Prostate gland (tissue), 2 donors: ENCODE data around the gene KANSL1. TPM values are rescaled to one million over a fixed set of nuclear protein-coding genes. Genes with fewer than 3 reads are reported as not detected.
"Not testable (repeated sequence)": the region's sequence is repeated elsewhere in the genome, so short reads cannot be mapped to it uniquely, and the experiment has no call there.

Source experiments
- DNase-seq: peaks from one replicate; pipeline ENCODE4 v3.0.0-alpha.2; 2019; ENCODE audit warnings: low spot score
- H3K27ac ChIP-seq, 2 donors: fragments of 200-600 bp; sonication (generic); 2 replicates each; pipeline ENCODE4 v1.5.1; 2017 to 2019
- H3K27me3 ChIP-seq: fragments of 200-600 bp; sonication (generic); replicated peaks from 2 replicates; pipeline ENCODE4 v1.5.1; 2019; ENCODE audit not compliant: insufficient read depth
- H3K36me3 ChIP-seq, 2 donors: fragments of 200-600 bp; sonication (generic); 1 replicate in 1 of 2; 2 replicates in 1 of 2; pipeline versions ENCODE4 v1.5.1 to v1.8.1; 2017 to 2019
- H3K4me1 ChIP-seq: fragments of 200-600 bp; sonication (generic); replicated peaks from 2 replicates; pipeline ENCODE4 v1.5.1; 2019
- H3K4me3 ChIP-seq, 2 donors: fragments of 200-600 bp; sonication (generic); 2 replicates each; pipeline ENCODE4 v1.5.1; 2017 to 2019
- H3K9me3 ChIP-seq: fragments of 200-600 bp; sonication (generic); 2 replicates; pipeline ENCODE4 v1.5.1; 2017
- POLR2A ChIP-seq: fragments of 450-650 bp; IDR thresholded peaks from one replicate; pipeline ENCODE4 v1.6.1; 2016; ENCODE audit warnings: antibody characterized with exemption, mild to moderate bottlenecking
- POLR2AphosphoS5 ChIP-seq: sonication (generic); formaldehyde crosslinking; IDR thresholded peaks from one replicate; pipeline ENCODE4 v1.6.1; 2017; ENCODE audit warnings: antibody characterized with exemption
- WGBS: methylation state at CpG from one replicate; pipeline ENCODE4 v1.1.5; 2018; 5-methylcytosine and 5-hydroxymethylcytosine counted together
- intact Hi-C: fragments of 100-400 bp; cut with DNase I; formaldehyde crosslinking; loops from one replicate; pipeline ENCODE4 v1.14.2; 2022
- total RNA-seq, 2 donors: library from RNA; depleted of rRNA; stranded (reverse); fragments of >200 nt; gene quantifications; one replicate each; pipeline ENCODE4 v1.1.0, GENCODE V29; 2016
- TF ChIP-seq, protein P1 (sequence below), 4 experiments: fragments of 200-600 bp in 2 of 4; fragments of 450-650 bp in 2 of 4; sonication (generic) in 2 of 4; IDR thresholded peaks; 1 replicate in 3 of 4; 2 replicates in 1 of 4; pipeline ENCODE4 v1.5.1; 2016 to 2019; ENCODE audit warnings: antibody characterized with exemption in 4 of 4, mild to moderate bottlenecking in 2 of 4, moderate library complexity in 2 of 4

Gene KANSL1
- total RNA-seq, 2 donors from 2014 or later: 60.4 to 109 TPM

DNA sequence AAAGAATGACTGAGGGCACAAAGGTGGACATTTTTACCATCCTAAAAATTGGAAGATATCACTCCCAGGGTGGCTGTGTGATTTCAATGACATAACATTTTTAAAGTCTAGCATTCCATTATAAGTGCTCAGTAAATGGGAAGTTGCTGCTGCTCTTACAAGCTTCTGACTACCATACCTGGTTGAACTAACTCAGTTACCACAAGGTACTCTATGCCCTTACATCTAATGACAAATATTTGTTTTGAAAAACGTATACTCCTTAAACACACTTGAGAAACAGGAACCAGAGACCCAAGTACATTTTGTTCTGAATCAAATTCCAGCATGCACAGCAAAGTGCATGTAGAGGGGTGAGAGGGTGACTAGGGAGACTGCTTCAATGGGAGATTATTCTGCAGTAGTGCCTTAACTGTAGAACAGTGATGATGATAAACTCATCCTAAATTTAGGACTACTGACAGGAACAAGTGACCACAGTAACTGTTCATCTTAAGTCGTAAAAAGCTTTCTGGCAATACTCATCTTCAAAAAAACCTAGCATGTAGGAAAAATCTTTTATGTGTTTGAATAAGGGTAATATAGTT lies 83.5 kb downstream of the KANSL1 start:
- peaks cover 14% of the 10 kb centered on the region for H3K4me1 ChIP-seq
- TF ChIP-seq, protein P1, sequence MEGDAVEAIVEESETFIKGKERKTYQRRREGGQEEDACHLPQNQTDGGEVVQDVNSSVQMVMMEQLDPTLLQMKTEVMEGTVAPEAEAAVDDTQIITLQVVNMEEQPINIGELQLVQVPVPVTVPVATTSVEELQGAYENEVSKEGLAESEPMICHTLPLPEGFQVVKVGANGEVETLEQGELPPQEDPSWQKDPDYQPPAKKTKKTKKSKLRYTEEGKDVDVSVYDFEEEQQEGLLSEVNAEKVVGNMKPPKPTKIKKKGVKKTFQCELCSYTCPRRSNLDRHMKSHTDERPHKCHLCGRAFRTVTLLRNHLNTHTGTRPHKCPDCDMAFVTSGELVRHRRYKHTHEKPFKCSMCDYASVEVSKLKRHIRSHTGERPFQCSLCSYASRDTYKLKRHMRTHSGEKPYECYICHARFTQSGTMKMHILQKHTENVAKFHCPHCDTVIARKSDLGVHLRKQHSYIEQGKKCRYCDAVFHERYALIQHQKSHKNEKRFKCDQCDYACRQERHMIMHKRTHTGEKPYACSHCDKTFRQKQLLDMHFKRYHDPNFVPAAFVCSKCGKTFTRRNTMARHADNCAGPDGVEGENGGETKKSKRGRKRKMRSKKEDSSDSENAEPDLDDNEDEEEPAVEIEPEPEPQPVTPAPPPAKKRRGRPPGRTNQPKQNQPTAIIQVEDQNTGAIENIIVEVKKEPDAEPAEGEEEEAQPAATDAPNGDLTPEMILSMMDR (IDR thresholded peaks at IDR 0.05): no peak
- TF ChIP-seq POLR2AphosphoS5 (no peak), POLR2A (no peak)
- peak overlapping the region in 1 of 2 donors; percentile 4 for H3K27ac ChIP-seq
- no peak overlapping the region for H3K4me3 ChIP-seq
- no peaks in the 10 kb centered on the region for H3K9me3 ChIP-seq
- H3K27me3 ChIP-seq: no peaks in the 10 kb centered on the region
- WGBS: 27% methylated on average over 2 of the region's 2 CpGs
- intact Hi-C loops: no loop called here
- no peaks in the 10 kb centered on the region for H3K36me3 ChIP-seq
- DNase-seq: no peak

DNA sequence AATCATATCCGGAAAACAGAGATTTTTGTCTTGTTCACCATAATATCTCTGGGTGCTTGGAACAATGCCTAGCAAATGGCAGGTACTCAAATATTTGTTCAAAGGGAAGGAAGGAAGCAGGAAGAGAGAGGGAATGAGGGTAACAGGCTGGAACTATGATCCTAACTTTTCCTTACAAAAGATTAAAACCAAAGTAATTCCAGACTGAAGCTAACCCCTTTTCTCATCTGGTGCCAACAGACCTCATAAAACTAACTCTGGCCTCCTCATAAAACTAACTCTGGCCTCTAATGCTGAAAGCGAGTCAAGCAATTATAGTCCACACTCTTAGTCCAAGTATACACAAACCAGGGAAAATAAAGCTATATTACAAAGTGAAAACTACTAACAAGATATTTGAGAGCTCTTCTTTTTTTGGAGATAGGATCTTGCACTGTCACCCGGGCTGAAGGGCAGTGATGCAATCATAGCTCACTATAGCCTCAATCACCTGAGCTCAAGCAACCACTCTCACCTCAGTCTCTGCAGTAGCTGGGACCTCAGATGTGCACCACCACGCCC lies 84.6 kb downstream of the KANSL1 start:
- intact Hi-C loops: no loop called here
- Histone ChIP-seq H3K9me3 (no peaks in the 10 kb centered on the region), H3K27ac (peak overlapping the region in 1 of 2 donors; percentile 4), H3K27me3 (no peaks in the 10 kb centered on the region), H3K36me3 (no peaks in the 10 kb centered on the region), H3K4me1 (peaks cover 14% of the 10 kb centered on the region), H3K4me3 (no peak overlapping the region)
- no peak for DNase-seq
- 11% methylated on average over 4 of the region's 4 CpGs for WGBS
- TF ChIP-seq POLR2AphosphoS5: no peak
- TF ChIP-seq, protein P1 (IDR thresholded peaks at IDR 0.05): no peak
- no peak for TF ChIP-seq POLR2A

DNA sequence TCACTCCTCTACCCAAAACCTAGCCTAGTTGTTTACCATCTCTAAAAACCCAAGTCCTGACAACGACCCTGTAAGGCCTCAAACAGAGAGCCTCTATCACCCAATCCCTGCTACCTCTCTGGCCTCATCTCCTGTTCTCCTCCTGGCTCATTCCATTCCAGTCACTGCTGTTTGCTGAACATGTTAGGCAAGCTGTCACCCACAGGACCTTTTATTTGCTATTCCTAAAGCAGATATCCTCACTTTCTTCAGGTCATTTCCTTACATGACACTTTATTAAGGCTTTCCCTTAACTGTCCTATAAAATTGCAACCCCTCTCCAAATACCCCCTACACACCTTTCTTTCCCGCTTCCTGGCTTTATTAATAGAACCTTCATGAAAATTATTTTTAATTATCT lies 85.1 kb downstream of the KANSL1 start:
- DNase-seq: no peak
- peak overlapping the region in 1 of 2 donors; percentile 36 for H3K27ac ChIP-seq
- H3K4me3 ChIP-seq: no peak overlapping the region
- TF ChIP-seq POLR2A: no peak
- TF ChIP-seq, protein P1 (IDR thresholded peaks at IDR 0.05): no peak
- TF ChIP-seq POLR2AphosphoS5: no peak
- no peaks in the 10 kb centered on the region for H3K9me3 ChIP-seq
- 29% methylated on average over 2 of the region's 2 CpGs for WGBS
- no peaks in the 10 kb centered on the region for H3K36me3 ChIP-seq
- peaks cover 14% of the 10 kb centered on the region for H3K4me1 ChIP-seq
- no peaks in the 10 kb centered on the region for H3K27me3 ChIP-seq
- intact Hi-C loops: no loop called here

DNA sequence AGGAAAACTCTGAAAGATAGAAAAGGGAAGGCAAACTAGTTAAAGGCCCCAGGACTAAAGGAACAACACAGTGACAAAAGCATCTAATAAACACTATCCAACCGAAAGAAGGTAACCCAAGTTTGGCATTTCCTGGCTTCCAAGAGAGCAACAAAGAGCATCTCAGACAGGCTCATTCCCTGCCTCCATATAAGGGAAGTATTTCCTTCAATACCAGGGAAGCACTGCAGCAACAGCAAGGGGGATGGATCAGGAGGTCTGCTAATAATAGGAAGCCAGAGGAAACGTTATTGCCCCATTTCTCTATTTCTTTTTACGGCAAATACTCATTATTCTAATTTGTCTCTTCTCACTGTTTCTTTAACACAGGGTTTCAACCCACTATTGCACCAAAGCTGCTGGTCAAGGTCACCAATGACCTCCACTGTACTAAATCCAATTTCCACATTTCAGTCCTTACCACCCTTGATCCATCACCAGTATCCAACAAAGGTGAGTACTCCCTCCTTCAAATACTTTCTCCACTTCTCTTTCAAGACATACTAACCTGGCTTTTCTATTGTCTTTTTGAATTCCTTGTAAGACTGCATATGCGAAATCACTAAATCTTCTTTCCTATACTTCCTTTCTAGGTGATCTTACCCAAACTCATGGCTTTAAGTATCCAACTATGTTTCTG lies 86.1 kb downstream of the KANSL1 start:
- intact Hi-C loops: no loop called here
- Histone ChIP-seq H3K27me3 (no peaks in the 10 kb centered on the region), H3K4me3 (no peak overlapping the region), H3K36me3 (no peaks in the 10 kb centered on the region), H3K4me1 (peaks cover 14% of the 10 kb centered on the region), H3K9me3 (no peaks in the 10 kb centered on the region), H3K27ac (peak overlapping the region in 1 of 2 donors; percentile 36)
- 57% methylated on average over 4 of the region's 4 CpGs for WGBS
- DNase-seq: no peak
- TF ChIP-seq POLR2AphosphoS5: no peak
- TF ChIP-seq POLR2A: no peak

DNA sequence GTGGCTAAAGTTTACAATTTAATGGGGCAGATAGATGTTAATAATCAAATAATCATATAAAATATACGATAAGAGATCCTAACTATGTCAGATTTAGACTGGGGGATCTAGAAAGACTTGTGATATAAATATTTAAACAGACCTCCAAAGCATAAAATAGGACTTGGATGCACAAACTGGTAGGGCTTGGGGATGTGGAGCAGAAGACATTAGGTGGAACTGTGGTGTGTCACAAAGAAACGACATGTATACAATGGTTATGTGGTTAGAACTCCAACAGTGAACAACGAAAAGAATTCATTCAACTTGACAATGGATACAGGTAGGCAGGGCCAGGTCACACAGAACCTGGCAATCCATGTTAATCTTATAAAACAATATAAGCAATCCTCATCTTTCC lies 90.4 kb downstream of the KANSL1 start:
- H3K27me3 ChIP-seq, DNase-seq, H3K9me3 ChIP-seq, H3K36me3 ChIP-seq, H3K27ac ChIP-seq, H3K4me3 ChIP-seq, H3K4me1 ChIP-seq, intact Hi-C loops: not testable (repeated sequence)
- 56% methylated on average over 3 of the region's 3 CpGs for WGBS

DNA sequence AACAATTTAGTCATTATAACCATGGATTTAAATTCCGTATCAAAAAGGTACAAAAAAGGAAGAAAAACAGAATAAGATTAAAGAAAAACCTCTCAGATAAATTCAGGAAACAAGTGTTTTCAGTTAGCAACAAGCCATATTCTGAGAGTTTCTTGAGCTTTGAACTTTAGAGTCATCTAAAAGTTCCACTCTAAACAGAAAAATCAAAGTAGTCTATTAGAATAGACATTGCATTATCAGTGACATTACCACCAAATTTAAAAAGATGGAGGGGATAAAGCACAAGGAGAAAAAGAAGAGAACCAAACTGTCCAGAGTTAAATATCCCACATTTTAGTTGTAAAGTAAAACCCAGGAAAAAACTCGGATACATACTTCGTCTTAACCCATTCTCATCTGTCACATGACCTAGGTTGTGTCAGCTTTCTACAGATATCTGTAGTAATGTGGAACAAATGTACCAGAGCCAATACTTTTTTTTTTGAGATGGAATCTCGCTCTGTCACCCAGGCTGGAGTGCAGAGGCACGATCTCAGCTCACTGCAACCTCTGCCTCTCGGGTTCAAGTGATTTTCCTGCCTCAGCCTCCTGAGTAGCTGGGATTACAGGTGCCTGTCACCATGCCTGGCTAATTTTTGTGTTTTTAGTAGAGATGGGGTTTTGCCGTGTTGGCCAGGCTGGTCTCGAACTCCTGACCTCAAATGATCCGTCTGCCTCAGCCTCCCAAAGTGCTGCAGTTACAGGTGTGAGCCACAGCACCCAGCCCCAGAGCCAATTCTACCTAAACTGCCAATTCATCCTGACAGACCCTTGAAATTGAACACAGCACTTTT lies 91.2 kb downstream of the KANSL1 start:
- H3K27ac ChIP-seq, H3K4me3 ChIP-seq, H3K36me3 ChIP-seq, H3K4me1 ChIP-seq, H3K9me3 ChIP-seq, H3K27me3 ChIP-seq, intact Hi-C loops, DNase-seq: not testable (repeated sequence)
- 72% methylated on average over 9 of the region's 9 CpGs for WGBS
